T-cell (primary cell): ENCODE measurements around the gene DNAH10. TPM values are rescaled to one million over a fixed set of nuclear protein-coding genes. Genes with fewer than 3 reads are reported as not detected.

Experiments
- ATAC-seq, 4 experiments: fragments of 200-7000 bp in 3 of 4; fragments of 150-1000 bp in 1 of 4; cut with Tn5 transposase; replicated peaks in 1 of 4; 1 replicate in 3 of 4; 2 replicates in 1 of 4; pipeline ENCODE4 v1.10.0; 2021; ENCODE audit warnings: moderate library complexity in 3 of 4, mild to moderate bottlenecking in 2 of 4, moderate number of reproducible peaks in 1 of 4
- CTCF ChIA-PET, 2 donors: fragments of 300-600 bp; sonication (Branson Sonifier 250); formaldehyde crosslinking; loops; one replicate each; lab custom pipeline; 2022; ENCODE audit warnings: antibody characterized with exemption in 2 of 2; lab: Charles Lee
- POLR2A ChIA-PET, 2 donors: fragments of 300-600 bp; sonication (Branson Sonifier 250); formaldehyde crosslinking; loops; one replicate each; lab custom pipeline; 2022; ENCODE audit warnings: antibody characterized with exemption in 2 of 2; lab: Charles Lee
- DNase-seq, 35 experiments: peaks; one replicate each; pipeline versions ENCODE4 v3.0.0 to v3.0.0-alpha.2; 2013 to 2023
- H3K27ac ChIP-seq: one replicate; pipeline ENCODE4 v1.5.1; 2013; ENCODE audit warnings: low read length
- H3K27me3 ChIP-seq, 2 experiments: replicated peaks in 1 of 2; 1 replicate in 1 of 2; 2 replicates in 1 of 2; pipeline versions ENCODE4 v1.6.1 to v1.7.0; 2013; ENCODE audit warnings: low read length in 1 of 2, mixed read lengths in 1 of 2; ENCODE audit not compliant: control insufficient read depth in 2 of 2, insufficient read depth in 2 of 2; ENCODE audit errors: extremely low read depth in 1 of 2
- H3K36me3 ChIP-seq, 2 donors: 1 replicate in 1 of 2; 2 replicates in 1 of 2; pipeline versions ENCODE4 v1.6.1 to v1.7.0; 2013; ENCODE audit warnings: low read length in 1 of 2; ENCODE audit not compliant: control insufficient read depth in 2 of 2, insufficient read depth in 1 of 2; ENCODE audit errors: extremely low read depth in 1 of 2
- H3K4me1 ChIP-seq, 2 experiments: 1 replicate in 1 of 2; 2 replicates in 1 of 2; pipeline versions ENCODE4 v1.6.1 to v1.7.0; 2013; ENCODE audit warnings: low read length in 2 of 2, mixed read lengths in 1 of 2; ENCODE audit not compliant: insufficient read depth in 2 of 2, control insufficient read depth in 1 of 2; ENCODE audit errors: extremely low read depth in 1 of 2
- H3K4me3 ChIP-seq, 2 donors: 1 replicate in 1 of 2; 2 replicates in 1 of 2; pipeline versions ENCODE4 v1.5.1 to v1.7.0; 2013; ENCODE audit warnings: mild to moderate bottlenecking in 2 of 2, low read length in 1 of 2, moderate library complexity in 1 of 2; ENCODE audit not compliant: control insufficient read depth in 1 of 2; ENCODE audit errors: extremely low read depth in 1 of 2
- H3K9me3 ChIP-seq: 2 replicates; pipeline ENCODE4 v1.7.0; 2013
- H3K27ac Mint-ChIP-seq, 2 donors: one replicate each; pipeline ENCODE4 v1.8.0; 2020 to 2021; ENCODE audit warnings: mild to moderate bottlenecking in 2 of 2, mixed read lengths in 2 of 2
- H3K27me3 Mint-ChIP-seq, 2 donors: one replicate each; pipeline ENCODE4 v1.8.0; 2021 to 2022; ENCODE audit warnings: mixed read lengths in 2 of 2
- H3K36me3 Mint-ChIP-seq: one replicate; pipeline ENCODE4 v1.8.0; 2021; ENCODE audit warnings: mixed read lengths
- H3K4me1 Mint-ChIP-seq, 3 donors: one replicate each; pipeline ENCODE4 v1.8.0; 2020 to 2022; ENCODE audit warnings: mixed read lengths in 3 of 3, mild to moderate bottlenecking in 1 of 3
- H3K4me3 Mint-ChIP-seq, 3 donors: one replicate each; pipeline ENCODE4 v1.8.0; 2020 to 2022; ENCODE audit warnings: mild to moderate bottlenecking in 3 of 3, mixed read lengths in 3 of 3, moderate library complexity in 3 of 3
- H3K9me3 Mint-ChIP-seq, 3 donors: one replicate each; pipeline ENCODE4 v1.8.0; 2020 to 2022; ENCODE audit warnings: mixed read lengths in 3 of 3
- WGBS: methylation state at CpG from one replicate; pipeline ENCODE4 v1.1.5; 2013; ENCODE audit warnings: missing lambda C conversion rate; ENCODE audit not compliant: insufficient coverage; 5-methylcytosine and 5-hydroxymethylcytosine counted together
- total RNA-seq, 35 experiments: library from RNA in 6 of 35; stranded (reverse) in 6 of 35; fragments of 120-200 nt in 1 of 35; gene quantifications; one replicate each; pipeline versions ENCODE4 v1.2.1 to v1.2.4 and lab custom pipeline; 2013 to 2026

Gene DNAH10
- total RNA-seq, 5 donors from 2014 or later (not counting 1 experiment from before 2014, with no cell fraction given): 0.08 to 0.32 (median 0.19) TPM

DNA sequence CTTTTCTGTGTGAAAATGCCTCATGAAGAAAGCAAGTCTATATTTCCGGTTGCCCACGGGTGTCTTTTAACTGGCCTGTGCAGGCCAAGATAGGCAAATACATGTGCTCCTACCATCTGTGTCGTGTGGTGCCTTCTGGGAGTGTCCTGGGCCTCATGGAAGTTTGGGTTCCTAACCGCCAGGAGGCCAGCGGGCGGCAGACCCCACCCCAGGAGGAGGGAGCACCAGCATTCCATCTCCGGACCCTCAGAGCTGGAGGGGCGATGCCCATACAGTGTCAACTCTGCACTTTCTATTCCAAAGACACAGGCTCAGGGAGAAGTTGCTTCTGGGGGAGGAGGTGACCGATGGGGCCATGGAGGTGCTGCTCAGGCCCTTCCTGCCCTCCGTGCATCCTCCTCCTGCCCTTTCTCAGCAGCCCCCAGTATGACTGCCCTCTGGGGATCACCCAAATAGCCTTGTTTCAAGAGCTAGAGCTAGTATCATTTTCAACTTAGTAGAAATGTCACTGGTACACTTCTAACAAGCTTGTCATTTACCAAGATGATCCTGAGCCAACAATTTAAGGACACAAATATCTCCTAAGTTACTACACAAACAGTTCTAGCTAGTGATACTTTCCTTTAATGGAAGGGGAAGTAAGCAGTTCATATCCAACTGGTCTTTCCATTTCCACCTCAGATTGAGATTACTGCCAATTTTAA lies 192.7 kb downstream of the DNAH10 start:
- 92% methylated on average over 4 of the region's 10 CpGs for WGBS
- no peaks in the 10 kb centered on the region for H3K27me3 ChIP-seq
- H3K9me3 ChIP-seq: no peaks in the 10 kb centered on the region
- H3K4me1 ChIP-seq: no peaks in the 10 kb centered on the region
- no peak overlapping the region for H3K27ac ChIP-seq
- no peaks in the 10 kb centered on the region for H3K27me3 Mint-ChIP-seq
- H3K4me3 Mint-ChIP-seq: no peak overlapping the region
- H3K36me3 Mint-ChIP-seq: peaks cover 7% of the 10 kb centered on the region
- no peaks in the 10 kb centered on the region for H3K9me3 Mint-ChIP-seq
- no peak overlapping the region for H3K27ac Mint-ChIP-seq
- H3K4me1 Mint-ChIP-seq: peaks cover 0 to 3% (median 0%) of the 10 kb centered on the region in 3 donors
- H3K4me3 ChIP-seq: no peak overlapping the region
- no peaks in the 10 kb centered on the region for H3K36me3 ChIP-seq
- no peak for ATAC-seq
- POLR2A ChIA-PET: no interaction called here
- CTCF ChIA-PET: interaction anchor here (0.6 to 1.2 kb wide), 2 partner anchors 49 to 155 kb away, joined by 3 read pairs; no protein-coding TSS in a partner anchor
- DNase-seq: no peak

GRCh38 chr12:123956249-123956648 lies 194.1 kb downstream of the DNAH10 start:
- Histone ChIP-seq H3K9me3 (no peaks in the 10 kb centered on the region), H3K4me1 (no peaks in the 10 kb centered on the region), H3K27ac (no peak overlapping the region), H3K36me3 (peaks cover 0 to 3% of the 10 kb centered on the region in 2 donors), H3K4me3 (no peak overlapping the region), H3K27me3 (no peaks in the 10 kb centered on the region)
- peaks cover 0 to under 1% (median 0%) of the 10 kb centered on the region in 3 donors for H3K4me1 Mint-ChIP-seq
- ATAC-seq (no peak), DNase-seq (no peak)
- CTCF ChIA-PET: interaction anchor here in 1 of 2 donors (1.2 kb wide), 1 partner anchor 51 kb away, joined by 3 read pairs; no protein-coding TSS in a partner anchor
- 100% methylated on average over 3 of the region's 9 CpGs for WGBS
- H3K27ac Mint-ChIP-seq: no peak overlapping the region
- H3K4me3 Mint-ChIP-seq: no peak overlapping the region
- peaks cover 5% of the 10 kb centered on the region for H3K36me3 Mint-ChIP-seq
- no peaks in the 10 kb centered on the region for H3K9me3 Mint-ChIP-seq
- no peaks in the 10 kb centered on the region for H3K27me3 Mint-ChIP-seq
- POLR2A ChIA-PET: no interaction called here

DNA sequence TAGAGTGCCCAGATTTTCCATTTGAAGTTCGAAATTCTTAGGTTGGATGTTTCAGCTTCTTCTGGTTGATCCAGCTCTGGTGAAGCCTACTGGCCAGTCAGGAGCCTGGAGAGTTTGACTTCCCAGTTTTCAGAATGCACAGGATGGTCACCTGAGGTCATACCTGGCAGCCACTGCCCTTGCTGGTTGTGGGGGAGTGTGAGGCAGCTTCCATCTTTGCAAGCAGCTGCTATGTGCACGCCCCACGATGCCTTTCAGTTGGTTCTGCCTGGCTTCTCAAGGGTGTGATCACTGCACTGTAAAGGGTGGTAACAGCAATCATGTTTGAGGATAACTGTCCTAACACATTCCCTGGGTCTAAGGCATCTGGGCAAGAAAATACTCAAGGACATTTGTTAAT lies 195.1 kb downstream of the DNAH10 start:
- Mint-ChIP-seq H3K27ac (no peak overlapping the region), H3K4me1 (peaks cover 0 to 5% (median 0%) of the 10 kb centered on the region in 3 donors), H3K27me3 (no peaks in the 10 kb centered on the region), H3K36me3 (peaks cover 5% of the 10 kb centered on the region), H3K4me3 (no peak overlapping the region), H3K9me3 (no peaks in the 10 kb centered on the region)
- DNase-seq (no peak), ATAC-seq (no peak)
- POLR2A ChIA-PET: no interaction called here
- no peaks in the 10 kb centered on the region for H3K27me3 ChIP-seq
- H3K27ac ChIP-seq: no peak overlapping the region
- 100% methylated on average over 1 of the region's 3 CpGs for WGBS
- peaks cover 0 to 3% of the 10 kb centered on the region in 2 donors for H3K36me3 ChIP-seq
- CTCF ChIA-PET: interaction anchor here in 1 of 2 donors (0.7 kb wide), 1 partner anchor 26 kb away, joined by 8 read pairs; no protein-coding TSS in a partner anchor
- peaks cover 0 to 2% of the 10 kb centered on the region in 2 experiments for H3K4me1 ChIP-seq
- H3K4me3 ChIP-seq: no peak overlapping the region
- H3K9me3 ChIP-seq: no peaks in the 10 kb centered on the region

- H3K36me3 Mint-ChIP-seq: peaks cover 5% of the 10 kb centered on the region
- WGBS: 90% methylated on average over 3 of the region's 8 CpGs
- ATAC-seq: no peak
Observed at GRCh38 chr12:123958462-123958861, 196.4 kb downstream of the DNAH10 start.

DNA sequence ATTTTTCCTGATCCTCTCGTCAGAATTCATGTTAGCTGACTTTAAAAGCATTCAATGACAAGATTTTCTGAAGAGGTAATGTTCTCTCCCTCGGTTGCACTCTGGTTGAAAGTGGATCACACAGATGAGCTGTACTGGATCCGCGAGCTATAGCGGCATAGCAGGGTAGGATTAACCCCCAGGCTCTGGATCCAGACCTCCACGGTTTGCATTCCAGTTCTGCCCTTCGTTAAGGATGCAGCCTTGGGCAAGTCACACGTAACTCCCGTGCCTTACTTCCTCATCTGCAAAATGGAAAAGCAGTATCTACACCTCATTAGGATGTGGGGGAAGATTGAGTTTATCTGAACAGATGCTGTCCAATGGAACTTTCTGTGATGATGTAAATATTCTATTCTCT lies 196.8 kb downstream of the DNAH10 start:
- no peak for ATAC-seq
- ChIA-PET POLR2A (no interaction called here), CTCF (no interaction called here)
- H3K4me1 Mint-ChIP-seq: peaks cover 5 to 12% (median 7%) of the 10 kb centered on the region in 3 donors
- no peaks in the 10 kb centered on the region for H3K27me3 Mint-ChIP-seq
- H3K27ac ChIP-seq: no peak overlapping the region
- H3K4me1 ChIP-seq: peaks cover 0 to 2% of the 10 kb centered on the region in 2 experiments
- 95% methylated on average over 6 of the region's 9 CpGs for WGBS
- H3K4me3 Mint-ChIP-seq: no peak overlapping the region
- no peak for DNase-seq
- no peak overlapping the region for H3K4me3 ChIP-seq
- H3K36me3 Mint-ChIP-seq: peaks cover 5% of the 10 kb centered on the region
- H3K9me3 Mint-ChIP-seq: no peaks in the 10 kb centered on the region
- H3K9me3 ChIP-seq: no peaks in the 10 kb centered on the region
- H3K27me3 ChIP-seq: no peaks in the 10 kb centered on the region
- no peak overlapping the region for H3K27ac Mint-ChIP-seq
- peaks cover 0 to 3% of the 10 kb centered on the region in 2 donors for H3K36me3 ChIP-seq

More at GRCh38 chr12:123958462-123958861, 196.4 kb downstream of the DNAH10 start:
- Histone ChIP-seq H3K27me3 (no peaks in the 10 kb centered on the region), H3K9me3 (no peaks in the 10 kb centered on the region), H3K4me3 (no peak overlapping the region), H3K36me3 (peaks cover 0 to 3% of the 10 kb centered on the region in 2 donors), H3K4me1 (peaks cover 0 to 2% of the 10 kb centered on the region in 2 experiments), H3K27ac (no peak overlapping the region)
- Mint-ChIP-seq H3K4me3 (no peak overlapping the region), H3K27ac (no peak overlapping the region), H3K27me3 (no peaks in the 10 kb centered on the region), H3K9me3 (no peaks in the 10 kb centered on the region), H3K4me1 (peaks cover 4 to 10% (median 5%) of the 10 kb centered on the region in 3 donors)
- POLR2A ChIA-PET: no interaction called here
- CTCF ChIA-PET: no interaction called here
- DNase-seq: no peak

DNA sequence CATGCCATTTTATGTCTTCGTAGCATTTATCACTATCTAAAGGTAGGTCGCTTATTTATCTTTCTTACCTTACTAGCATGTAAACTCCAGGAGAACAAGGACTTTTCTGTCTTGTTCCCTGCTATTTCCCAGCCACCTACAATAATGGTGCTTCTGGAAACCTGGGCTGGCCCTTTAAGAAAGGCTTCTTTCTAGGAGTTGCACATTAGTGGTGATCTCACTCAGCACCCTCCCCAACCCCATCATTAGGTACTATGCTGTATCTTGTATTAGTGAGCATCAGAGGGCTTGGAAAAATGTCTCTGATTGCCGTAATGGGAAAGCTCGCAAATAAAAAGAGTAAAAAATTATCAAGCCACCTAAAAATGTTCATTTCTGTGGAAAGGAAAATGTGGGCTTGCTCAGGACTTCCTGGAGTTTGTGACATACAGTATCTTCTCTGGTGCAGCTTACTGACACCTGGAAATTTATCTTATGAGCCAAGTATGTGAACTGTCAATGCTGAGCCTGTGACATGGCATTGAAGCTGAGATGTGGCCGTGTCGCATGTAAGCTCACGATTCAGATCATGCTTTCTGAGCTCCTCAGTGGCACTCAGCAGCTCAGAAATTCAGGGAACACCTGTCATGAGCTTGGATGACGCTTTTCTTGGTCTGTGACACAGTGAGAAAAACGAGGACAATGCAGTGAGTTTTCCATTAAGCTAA lies 198.1 kb downstream of the DNAH10 start:
- Histone ChIP-seq H3K9me3 (no peaks in the 10 kb centered on the region), H3K36me3 (peaks cover 0 to 3% of the 10 kb centered on the region in 2 donors), H3K27me3 (no peaks in the 10 kb centered on the region), H3K27ac (no peak overlapping the region), H3K4me3 (no peak overlapping the region), H3K4me1 (peaks cover 0 to 2% of the 10 kb centered on the region in 2 experiments)
- peaks cover 5 to 14% (median 7%) of the 10 kb centered on the region in 3 donors for H3K4me1 Mint-ChIP-seq
- ATAC-seq (no peak), DNase-seq (no peak)
- ChIA-PET CTCF (no interaction called here), POLR2A (interaction anchor here in 1 of 2 donors (0.5 kb wide), 1 partner anchor 33 kb away, joined by 3 read pairs; no protein-coding TSS in a partner anchor)
- H3K9me3 Mint-ChIP-seq: no peaks in the 10 kb centered on the region
- peaks cover 8% of the 10 kb centered on the region for H3K36me3 Mint-ChIP-seq
- no peak overlapping the region for H3K4me3 Mint-ChIP-seq
- H3K27me3 Mint-ChIP-seq: no peaks in the 10 kb centered on the region
- H3K27ac Mint-ChIP-seq: no peak overlapping the region
- WGBS: 94% methylated on average over 6 of the region's 9 CpGs
